Stimulated activated CD8-positive, alpha-beta memory T cell treated with anti-CD3 and anti-CD28 coated beads, Interleukin-15, amount 100 ng/mL, for 4 hours (primary cell): Measurements from ENCODE around the gene PLPP4.

ENCODE experiments used
- DNase-seq, 2 donors: peaks; one replicate each; pipeline ENCODE4 v3.0.0-alpha.2; 2020; ENCODE audit warnings: low read depth in 2 of 2

The PLPP4 gene

GRCh38 chr10:120517196-120517595 is 60.2 kb downstream of the PLPP4 start:
- no peak for DNase-seq

- DNase-seq: no peak
Observed at GRCh38 chr10:120517881-120518484, 61.0 kb downstream of the PLPP4 start.

GRCh38 chr10:120521880-120522279 is 64.9 kb downstream of the PLPP4 start:
- no peak for DNase-seq

GRCh38 chr10:120527691-120528090 is 70.7 kb downstream of the PLPP4 start:
- DNase-seq: no peak

GRCh38 chr10:120530699-120531098 is 73.7 kb downstream of the PLPP4 start:
- no peak for DNase-seq

- DNase-seq: no peak
Observed at GRCh38 chr10:120538091-120538490, 81.1 kb downstream of the PLPP4 start.

GRCh38 chr10:120539076-120539475 is 82.0 kb downstream of the PLPP4 start:
- no peak for DNase-seq

- no peak for DNase-seq
Observed at GRCh38 chr10:120540486-120540885, 83.5 kb downstream of the PLPP4 start.

GRCh38 chr10:120541984-120542383 is 85.0 kb downstream of the PLPP4 start:
- no peak for DNase-seq

- no peak for DNase-seq
Observed at GRCh38 chr10:120542591-120542990, 85.6 kb downstream of the PLPP4 start.

GRCh38 chr10:120543291-120543690 is 86.3 kb downstream of the PLPP4 start:
- DNase-seq: no peak

GRCh38 chr10:120548210-120548609 is 91.2 kb downstream of the PLPP4 start:
- DNase-seq: no peak

- DNase-seq: no peak
Observed at GRCh38 chr10:120552262-120552661, 95.2 kb downstream of the PLPP4 start.

GRCh38 chr10:120553911-120554310 is 96.9 kb downstream of the PLPP4 start:
- DNase-seq: no peak

- DNase-seq: no peak
Observed at GRCh38 chr10:120555436-120555835, 98.4 kb downstream of the PLPP4 start.

GRCh38 chr10:120555842-120556532 is 99.0 kb downstream of the PLPP4 start:
- no peak for DNase-seq

- DNase-seq: no peak
Observed at GRCh38 chr10:120557311-120557710, 100.3 kb downstream of the PLPP4 start.

- DNase-seq: no peak
Observed at GRCh38 chr10:120559800-120560199, 102.8 kb downstream of the PLPP4 start.

GRCh38 chr10:120562956-120563355 is 105.9 kb downstream of the PLPP4 start:
- DNase-seq: no peak

GRCh38 chr10:120570418-120570817 is 113.4 kb downstream of the PLPP4 start:
- no peak for DNase-seq

GRCh38 chr10:120571266-120571665 is 114.2 kb downstream of the PLPP4 start:
- DNase-seq: no peak

- DNase-seq: no peak
Observed at GRCh38 chr10:120572307-120572706, 115.3 kb downstream of the PLPP4 start.

GRCh38 chr10:120573355-120573754 is 116.3 kb downstream of the PLPP4 start:
- DNase-seq: no peak

GRCh38 chr10:120574981-120575380 is 118.0 kb downstream of the PLPP4 start:
- no peak for DNase-seq
